HG02678 (cell line): ENCODE data around the gene PSAP.

Experiments used
- ATAC-seq: cut with Tn5 transposase; IDR thresholded peaks from one replicate; pipeline ENCODE4 v1.9.1; 2021; ENCODE audit warnings: mild to moderate bottlenecking, moderate library complexity; ENCODE audit not compliant: unreplicated experiment

Gene PSAP

DNA sequence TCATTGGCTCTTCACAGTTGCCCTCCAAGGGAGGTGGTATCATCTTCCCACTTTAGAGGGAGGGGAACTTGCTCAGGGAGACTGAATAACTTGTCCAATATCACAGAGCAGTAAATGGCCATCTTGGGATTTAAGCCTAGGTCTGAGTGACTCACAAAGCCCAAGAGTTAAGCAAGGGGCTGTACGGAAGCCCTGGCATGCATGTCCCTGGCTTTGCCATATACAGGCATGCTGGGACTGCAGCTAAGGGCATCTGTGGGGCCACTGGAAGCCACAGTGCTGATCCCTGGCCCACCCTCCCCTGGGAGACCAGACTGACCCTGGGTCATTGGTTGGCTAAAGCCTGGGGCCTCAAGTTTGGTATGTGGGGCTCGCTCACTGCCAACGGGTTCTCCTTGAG lies 80.8 kb downstream of the PSAP start:
- no peak for ATAC-seq

DNA sequence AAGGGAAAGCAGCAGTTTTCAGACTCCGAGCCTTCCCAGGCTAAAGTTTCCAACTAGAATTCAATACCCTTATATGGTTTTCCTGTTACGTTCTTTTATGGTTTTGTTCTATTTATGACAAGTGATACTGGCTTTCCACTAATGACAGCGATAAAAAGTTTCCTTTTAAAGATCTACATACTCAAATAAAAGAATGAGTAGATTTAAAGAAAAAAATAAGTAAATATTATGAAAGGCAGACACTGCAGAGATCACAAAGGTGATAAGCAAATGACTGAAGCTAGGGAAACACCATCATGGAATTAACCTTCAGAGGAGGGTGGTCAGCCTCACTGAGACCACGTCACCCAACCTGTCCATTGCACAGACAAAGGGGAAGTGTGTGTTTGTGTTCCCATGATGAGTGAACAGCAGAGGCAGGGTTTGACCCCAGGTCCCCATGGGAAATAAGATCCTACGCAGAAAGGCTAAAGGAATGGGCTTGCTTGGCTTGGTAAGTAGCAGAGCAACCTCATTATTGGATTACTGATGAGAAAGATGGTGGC lies 81.7 kb downstream of the PSAP start:
- ATAC-seq = peak; percentile 9

DNA sequence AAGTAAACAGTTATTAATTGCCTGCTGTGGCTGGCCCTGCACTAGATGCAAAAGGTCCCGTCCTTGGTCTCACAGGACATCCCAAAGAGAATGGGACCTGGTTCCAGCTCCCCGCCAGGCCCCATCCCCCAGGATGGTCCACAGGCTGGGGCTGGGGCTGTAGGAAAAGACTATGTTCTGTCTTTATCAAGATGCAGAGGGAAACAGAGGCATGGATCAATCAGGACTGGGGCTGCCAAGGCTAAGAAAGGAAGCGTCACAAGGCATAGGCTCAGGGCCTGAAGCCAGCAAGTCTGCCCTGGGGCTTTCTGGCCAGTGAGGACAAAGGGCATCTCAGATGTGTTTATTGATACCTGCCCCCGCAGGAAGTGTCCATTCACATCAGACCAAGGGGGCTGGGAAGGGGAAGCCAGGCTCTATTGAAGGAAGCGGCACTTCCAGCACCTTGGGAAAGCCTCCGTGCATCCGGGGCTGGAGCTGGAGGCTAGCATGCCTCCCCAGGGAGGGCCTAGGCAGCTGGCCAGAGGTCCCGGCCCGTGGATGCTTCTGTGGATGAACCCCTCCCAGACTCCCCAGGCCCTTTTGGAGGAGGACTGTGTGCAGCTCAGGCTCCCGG lies 83.5 kb downstream of the PSAP start:
- ATAC-seq = no peak

DNA sequence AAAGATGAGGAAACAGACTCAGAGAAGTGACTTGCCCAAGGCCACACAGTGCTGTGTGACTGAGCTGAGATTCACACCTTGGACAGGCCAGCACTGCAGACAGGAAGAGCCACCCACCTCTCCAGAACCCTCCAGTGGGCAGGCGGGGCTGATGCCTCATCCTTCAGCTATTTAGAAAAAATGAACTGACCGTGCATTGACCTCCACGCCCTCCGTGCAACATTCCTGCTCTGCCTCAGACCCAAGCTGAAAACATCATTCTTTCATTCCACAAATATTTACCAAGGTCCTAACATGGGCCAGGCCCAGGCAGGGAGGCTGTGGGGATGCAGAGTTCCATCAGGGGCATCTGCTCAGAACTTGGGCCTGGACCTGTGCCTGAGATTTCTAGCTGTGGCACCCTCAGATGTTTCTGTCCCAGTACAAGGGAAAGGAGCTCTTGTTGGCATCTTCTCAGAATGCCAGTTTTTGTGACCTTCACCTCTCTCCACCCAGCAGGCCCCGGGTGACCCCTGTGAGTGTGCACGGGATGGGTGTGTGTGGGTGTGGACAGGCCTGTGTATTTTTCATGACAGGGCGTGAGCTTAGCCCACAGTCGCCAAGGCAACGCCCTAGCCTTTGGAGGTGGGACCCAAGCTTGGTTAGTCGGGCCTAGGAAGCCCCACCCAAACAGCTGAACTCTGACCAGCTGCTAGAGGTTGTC lies 84.2 kb downstream of the PSAP start:
- no peak for ATAC-seq
